Thoracic aorta (tissue), 2 donors: ENCODE data around the gene PRND. TPM values are rescaled to one million over a fixed set of nuclear protein-coding genes. Genes with fewer than 3 reads are reported as not detected.
A peak's percentile ranks its signal among the peaks of the same experiment; 100 is the strongest.

ENCODE experiments used
- ATAC-seq: fragments of 150-250 bp; one replicate; pipeline ENCODE4 v1.8.0; 2017; ENCODE audit warnings: low read depth; ENCODE audit not compliant: insufficient number of reproducible peaks, low FRiP score
- DNase-seq: peaks from one replicate; pipeline ENCODE4 v3.0.0-alpha.2; 2020; ENCODE audit warnings: low spot score
- H3K27ac ChIP-seq, 2 donors: fragments of 200-600 bp; sonication (generic); 1 replicate in 1 of 2; 2 replicates in 1 of 2; pipeline ENCODE4 v1.5.1; 2016; ENCODE audit warnings: mild to moderate bottlenecking in 2 of 2, moderate library complexity in 2 of 2
- H3K27me3 ChIP-seq: fragments of 200-600 bp; sonication (generic); replicated peaks from 2 replicates; pipeline ENCODE4 v1.6.0; 2016; ENCODE audit warnings: mild to moderate bottlenecking; ENCODE audit not compliant: insufficient read depth
- H3K36me3 ChIP-seq: fragments of 200-600 bp; sonication (generic); one replicate; pipeline ENCODE4 v1.5.1; 2016
- H3K4me1 ChIP-seq, 2 donors: fragments of 200-600 bp; sonication (generic); 1 replicate in 1 of 2; 2 replicates in 1 of 2; pipeline versions ENCODE4 v1.5.1 to v1.6.0; 2016; ENCODE audit warnings: low read depth in 2 of 2, mild to moderate bottlenecking in 1 of 2; ENCODE audit not compliant: control insufficient read depth in 1 of 2
- H3K4me3 ChIP-seq: fragments of 200-600 bp; sonication (generic); 2 replicates; pipeline ENCODE4 v1.5.1; 2016; ENCODE audit warnings: mild to moderate bottlenecking
- H3K9me3 ChIP-seq: fragments of 200-600 bp; sonication (generic); 2 replicates; pipeline ENCODE4 v1.5.1; 2016
- CTCF ChIP-seq: fragments of 200-600 bp; sonication (generic); IDR thresholded peaks from one replicate; pipeline ENCODE4 v1.5.1; 2019; ENCODE audit warnings: antibody characterized with exemption
- total RNA-seq, 2 donors: library from RNA; depleted of rRNA; stranded (reverse); fragments of >200 nt; gene quantifications; one replicate each; pipeline versions ENCODE4 v1.1.0 to v1.2.3, GENCODE V29; 2016

PRND gene
- total RNA-seq, 2 donors from 2014 or later, result not detected

DNA sequence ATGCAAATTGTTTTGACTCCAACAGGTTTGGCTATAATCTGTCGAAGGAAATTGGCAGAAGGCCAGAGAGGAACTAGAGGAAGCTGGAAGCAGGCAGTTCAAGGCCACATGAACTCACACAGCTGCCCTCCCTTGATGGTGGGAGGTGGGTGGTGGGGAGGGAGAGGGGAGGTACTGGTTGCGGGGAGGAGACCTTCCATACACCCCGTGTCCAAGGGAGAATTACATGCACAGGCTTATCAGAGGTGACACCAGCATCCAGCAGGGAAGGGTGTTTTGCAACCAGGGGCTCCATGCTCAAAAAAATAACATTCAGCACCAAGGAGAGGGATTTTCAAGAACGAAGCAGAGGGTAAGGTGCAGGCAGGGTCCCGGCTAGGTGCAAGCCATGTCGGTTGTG is 9.1 kb downstream of the PRND start:
- H3K36me3 ChIP-seq, result no peaks in the 10 kb centered on the region
- ATAC-seq, result no peak
- TF ChIP-seq CTCF, result no peak

GRCh38 chr20:4736875-4737274 is 15.2 kb downstream of the PRND start:
- no peak overlapping the region for H3K27ac ChIP-seq
- no peaks in the 10 kb centered on the region for H3K27me3 ChIP-seq
- ATAC-seq (no peak), DNase-seq (no peak)
- no peak overlapping the region for H3K4me3 ChIP-seq
- no peaks in the 10 kb centered on the region for H3K9me3 ChIP-seq
- TF ChIP-seq CTCF, result no peak
- no peaks in the 10 kb centered on the region for H3K4me1 ChIP-seq
- H3K36me3 ChIP-seq, result no peaks in the 10 kb centered on the region

More for the DNA sequence above, 9.1 kb downstream of the PRND start:
- Histone ChIP-seq H3K27me3 (no peaks in the 10 kb centered on the region), H3K4me1 (no peaks in the 10 kb centered on the region), H3K9me3 (no peaks in the 10 kb centered on the region), H3K4me3 (no peak overlapping the region), H3K27ac (no peak overlapping the region)
- DNase-seq, result no peak

- H3K9me3 ChIP-seq, result no peaks in the 10 kb centered on the region
- no peaks in the 10 kb centered on the region for H3K36me3 ChIP-seq
- H3K27me3 ChIP-seq, result no peaks in the 10 kb centered on the region
- TF ChIP-seq CTCF, result no peak
- no peaks in the 10 kb centered on the region for H3K4me1 ChIP-seq
- ATAC-seq, result no peak
- no peak overlapping the region for H3K4me3 ChIP-seq
- H3K27ac ChIP-seq, result no peak overlapping the region
- no peak for DNase-seq
Measured at GRCh38 chr20:4737857-4738627, 16.3 kb downstream of the PRND start.

- Histone ChIP-seq H3K27me3 (no peaks in the 10 kb centered on the region), H3K36me3 (no peaks in the 10 kb centered on the region), H3K27ac (no peak overlapping the region), H3K4me3 (no peak overlapping the region), H3K4me1 (no peaks in the 10 kb centered on the region), H3K9me3 (no peaks in the 10 kb centered on the region)
- ATAC-seq (no peak), DNase-seq (no peak)
- TF ChIP-seq CTCF, result peak; percentile 68
Measured at GRCh38 chr20:4740774-4741431, 19.2 kb downstream of the PRND start.

- Histone ChIP-seq H3K9me3 (no peaks in the 10 kb centered on the region), H3K27ac (no peak overlapping the region), H3K36me3 (no peaks in the 10 kb centered on the region), H3K27me3 (no peaks in the 10 kb centered on the region), H3K4me3 (no peak overlapping the region), H3K4me1 (no peaks in the 10 kb centered on the region)
- DNase-seq, result no peak
- no peak for ATAC-seq
- TF ChIP-seq CTCF, result no peak
Measured at GRCh38 chr20:4748847-4749246, 27.1 kb downstream of the PRND start.
